Caco-2 (cell line): ENCODE data around the gene LIMA1. TPM values are rescaled to one million over a fixed set of nuclear protein-coding genes. Genes with fewer than 3 reads are reported as not detected.

ENCODE experiments used
- BruUV-seq: library from RNA; stranded (reverse); fragments of 400-500 nt; replicated peaks from 2 replicates; lab custom pipeline; 2021; lab: Mats Ljungman, UMichigan
- CTCF ChIA-PET: fragments of 300-600 bp; sonication (Branson Sonifier 250); formaldehyde crosslinking; loops from one replicate; lab custom pipeline; 2022; ENCODE audit warnings: antibody characterized with exemption; lab: Charles Lee
- POLR2A ChIA-PET: fragments of 300-600 bp; sonication (Branson Sonifier 250); formaldehyde crosslinking; loops from one replicate; lab custom pipeline; 2022; ENCODE audit warnings: antibody characterized with exemption; lab: Charles Lee
- DNase-seq, 2 experiments: peaks; one replicate each; pipeline versions ENCODE4 v3.0.0 to v3.0.0-alpha.2; 2020 to 2022
- H3K27me3 ChIP-seq: replicated peaks from 2 replicates; pipeline ENCODE4 v1.6.0; 2011; ENCODE audit warnings: low read length; ENCODE audit not compliant: control insufficient read depth, insufficient read depth
- H3K36me3 ChIP-seq: 2 replicates; pipeline ENCODE4 v1.5.1; 2011; ENCODE audit warnings: low read length; ENCODE audit not compliant: control insufficient read depth, insufficient read depth
- H3K4me1 ChIP-seq: fragments of 250-450 bp; sonication (Bioruptor Pico); 2 replicates; pipeline ENCODE4 v1.5.1; 2020; ENCODE audit warnings: mild to moderate bottlenecking
- H3K4me3 ChIP-seq: 2 replicates; pipeline ENCODE4 v1.5.1; 2011; ENCODE audit warnings: low read depth, mild to moderate bottlenecking, control low read depth, low read length
- H3K9me3 ChIP-seq: fragments of 250-450 bp; sonication (Bioruptor Pico); 2 replicates; pipeline ENCODE4 v1.5.1; 2020; ENCODE audit warnings: mild to moderate bottlenecking, moderate library complexity
- H3K27ac Mint-ChIP-seq: one replicate; pipeline ENCODE4 v1.8.0; 2022; ENCODE audit warnings: mixed read lengths; ENCODE audit not compliant: unreplicated experiment
- H3K27me3 Mint-ChIP-seq: one replicate; pipeline ENCODE4 v1.8.0; 2022; ENCODE audit warnings: mixed read lengths; ENCODE audit not compliant: insufficient read depth, unreplicated experiment
- H3K36me3 Mint-ChIP-seq: one replicate; pipeline ENCODE4 v1.8.0; 2022; ENCODE audit warnings: mild to moderate bottlenecking, mixed read lengths; ENCODE audit not compliant: insufficient read depth, unreplicated experiment
- H3K4me1 Mint-ChIP-seq: one replicate; pipeline ENCODE4 v1.8.0; 2022; ENCODE audit warnings: low read depth, mixed read lengths; ENCODE audit not compliant: unreplicated experiment
- H3K4me3 Mint-ChIP-seq: one replicate; pipeline ENCODE4 v1.8.0; 2022; ENCODE audit warnings: mild to moderate bottlenecking, moderate library complexity, mixed read lengths; ENCODE audit not compliant: unreplicated experiment
- H3K9me3 Mint-ChIP-seq: one replicate; pipeline ENCODE4 v1.8.0; 2022; ENCODE audit warnings: mixed read lengths; ENCODE audit not compliant: unreplicated experiment
- intact Hi-C: fragments of 100-400 bp; cut with micrococcal nuclease; formaldehyde crosslinking; loops from one replicate; pipeline ENCODE4 v1.10.0; 2022; ENCODE audit not compliant: unreplicated experiment
- total RNA-seq: library from RNA; stranded (reverse); gene quantifications from 2 replicates; pipeline ENCODE4 v1.2.3, GENCODE V29; 2022
- TF ChIP-seq, protein P1 (sequence below), 2 experiments: fragments of 200-600 bp in 1 of 2; IDR thresholded peaks; 1 replicate in 1 of 2; 2 replicates in 1 of 2; pipeline versions ENCODE4 v1.5.1 to v1.8.0; 2011 to 2022; ENCODE audit warnings: antibody characterized with exemption in 1 of 2, control low read depth in 1 of 2, inconsistent platforms in 1 of 2, low read depth in 1 of 2, low read length in 1 of 2, mild to moderate bottlenecking in 1 of 2, moderate library complexity in 1 of 2; ENCODE audit not compliant: insufficient read depth in 1 of 2, severe bottlenecking in 1 of 2, unreplicated experiment in 1 of 2

The LIMA1 gene
- total RNA-seq, 1 experiment from 2014 or later = 50.3 TPM

DNA sequence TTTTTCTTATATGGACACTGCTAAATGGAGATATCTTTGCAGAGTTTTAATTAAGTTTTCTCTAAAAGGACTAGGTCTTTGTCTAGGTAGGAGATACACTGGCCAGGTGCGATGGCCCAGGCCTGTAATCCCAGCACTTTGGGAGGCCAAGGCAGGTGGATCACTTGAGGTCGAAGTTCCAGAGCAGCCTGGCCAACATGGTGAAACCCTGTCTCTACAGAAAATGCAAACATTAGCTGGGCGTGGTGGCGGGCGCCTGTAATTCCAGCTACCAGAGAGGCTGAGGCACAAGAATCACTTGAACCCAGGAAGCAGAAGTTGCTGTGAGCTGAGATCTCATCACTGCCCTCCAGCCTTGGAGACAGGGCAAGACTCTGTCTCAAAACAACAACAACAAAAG is 99.1 kb downstream of the LIMA1 start:
- no peaks in the 10 kb centered on the region for H3K9me3 ChIP-seq
- Mint-ChIP-seq H3K4me1 (peaks cover 34% of the 10 kb centered on the region), H3K4me3 (no peak overlapping the region), H3K27me3 (no peaks in the 10 kb centered on the region), H3K9me3 (no peaks in the 10 kb centered on the region), H3K36me3 (peaks cover 34% of the 10 kb centered on the region), H3K27ac (no peak overlapping the region)
- no peaks in the 10 kb centered on the region for H3K36me3 ChIP-seq
- no TSS peak for BruUV-seq
- TF ChIP-seq, protein P1, sequence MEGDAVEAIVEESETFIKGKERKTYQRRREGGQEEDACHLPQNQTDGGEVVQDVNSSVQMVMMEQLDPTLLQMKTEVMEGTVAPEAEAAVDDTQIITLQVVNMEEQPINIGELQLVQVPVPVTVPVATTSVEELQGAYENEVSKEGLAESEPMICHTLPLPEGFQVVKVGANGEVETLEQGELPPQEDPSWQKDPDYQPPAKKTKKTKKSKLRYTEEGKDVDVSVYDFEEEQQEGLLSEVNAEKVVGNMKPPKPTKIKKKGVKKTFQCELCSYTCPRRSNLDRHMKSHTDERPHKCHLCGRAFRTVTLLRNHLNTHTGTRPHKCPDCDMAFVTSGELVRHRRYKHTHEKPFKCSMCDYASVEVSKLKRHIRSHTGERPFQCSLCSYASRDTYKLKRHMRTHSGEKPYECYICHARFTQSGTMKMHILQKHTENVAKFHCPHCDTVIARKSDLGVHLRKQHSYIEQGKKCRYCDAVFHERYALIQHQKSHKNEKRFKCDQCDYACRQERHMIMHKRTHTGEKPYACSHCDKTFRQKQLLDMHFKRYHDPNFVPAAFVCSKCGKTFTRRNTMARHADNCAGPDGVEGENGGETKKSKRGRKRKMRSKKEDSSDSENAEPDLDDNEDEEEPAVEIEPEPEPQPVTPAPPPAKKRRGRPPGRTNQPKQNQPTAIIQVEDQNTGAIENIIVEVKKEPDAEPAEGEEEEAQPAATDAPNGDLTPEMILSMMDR (IDR thresholded peaks at IDR 0.05; ENCODE audit: insufficient read depth in 1 of 2, low read depth in 1 of 2, low read length in 1 of 2, severe bottlenecking in 1 of 2, unreplicated experiment in 1 of 2) = no peak
- intact Hi-C loops = loop anchor here (5.0 kb wide), 1 partner anchor 218 kb away; the partner anchor contains the start of gene LARP4
- H3K4me3 ChIP-seq = no peak overlapping the region
- no peak for DNase-seq
- H3K27me3 ChIP-seq = no peaks in the 10 kb centered on the region
- CTCF ChIA-PET = interaction anchor here (0.6 kb wide), 1 partner anchor 887 kb away, joined by 3 read pairs; no protein-coding TSS in a partner anchor
- peaks cover 6% of the 10 kb centered on the region; the same call in 1 of the 2 replicates for H3K4me1 ChIP-seq
- POLR2A ChIA-PET = interaction anchor here (0.8 kb wide), 1 partner anchor 203 kb away, joined by 7 read pairs; no protein-coding TSS in a partner anchor

DNA sequence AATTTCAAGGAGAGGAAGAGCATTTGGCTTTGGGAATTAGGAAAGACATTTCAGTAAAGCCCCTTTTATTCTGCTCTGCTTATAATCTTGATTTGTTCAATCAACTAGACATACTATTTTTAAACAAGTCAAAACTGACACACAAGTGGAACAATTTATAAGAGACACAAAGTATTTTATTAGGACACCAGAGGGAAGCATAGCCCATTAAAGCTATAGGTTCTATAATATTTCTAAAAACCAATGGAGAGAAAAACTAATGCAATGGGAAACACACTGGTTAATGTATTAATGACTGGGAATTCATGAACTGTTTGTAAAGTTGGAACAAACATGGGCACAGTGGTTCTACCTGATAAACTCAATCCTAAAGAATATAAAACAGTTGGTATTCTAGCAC is 100.9 kb downstream of the LIMA1 start:
- ChIA-PET POLR2A (no interaction called here), CTCF (interaction anchor here (1.0 to 2.7 kb wide), 6 partner anchors 10 to 215 kb away, joined by 3 to 28 read pairs (median 5); partner anchors contain the start of genes LIMA1 and SMARCD1)

DNA sequence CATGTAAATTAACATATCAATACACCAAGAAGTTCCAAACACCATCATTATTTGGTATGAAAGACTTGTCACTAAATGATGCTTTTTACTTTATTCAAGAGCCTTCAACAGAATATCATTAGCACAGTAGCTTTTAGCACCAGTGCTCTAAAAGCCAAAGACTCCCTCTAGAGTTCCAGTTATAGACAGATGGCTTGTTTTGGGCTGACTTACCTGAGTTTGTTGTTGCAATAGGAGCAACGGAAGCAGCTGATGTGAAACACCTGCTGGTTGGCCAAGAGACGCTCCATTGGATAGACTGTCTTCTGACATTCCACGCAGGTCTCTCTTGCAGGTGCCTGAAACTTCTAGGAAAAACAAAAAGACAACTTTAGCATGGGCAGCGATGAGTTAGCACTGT is 101.6 kb downstream of the LIMA1 start:
- Mint-ChIP-seq H3K4me3 (no peak overlapping the region), H3K27ac (no peak overlapping the region), H3K36me3 (peaks cover 49% of the 10 kb centered on the region), H3K27me3 (no peaks in the 10 kb centered on the region), H3K4me1 (peaks cover 21% of the 10 kb centered on the region), H3K9me3 (no peaks in the 10 kb centered on the region)
- intact Hi-C loops = loop anchor here (1.0 to 5.0 kb wide), 2 partner anchors 133 to 221 kb away; partner anchors contain the start of gene LARP4
- BruUV-seq = no TSS peak
- no peaks in the 10 kb centered on the region for H3K27me3 ChIP-seq
- POLR2A ChIA-PET = interaction anchor here (0.5 kb wide), 1 partner anchor 535 kb away, joined by 3 read pairs; no protein-coding TSS in a partner anchor
- no peak overlapping the region for H3K4me3 ChIP-seq
- peaks cover 12% of the 10 kb centered on the region; the same call in 1 of the 2 replicates for H3K4me1 ChIP-seq
- H3K9me3 ChIP-seq = no peaks in the 10 kb centered on the region
- no peak for DNase-seq
- peaks cover 4% of the 10 kb centered on the region; the same call in 1 of the 2 replicates for H3K36me3 ChIP-seq
- TF ChIP-seq, protein P1 (IDR thresholded peaks at IDR 0.05; ENCODE audit: insufficient read depth in 1 of 2, low read depth in 1 of 2, low read length in 1 of 2, severe bottlenecking in 1 of 2, unreplicated experiment in 1 of 2) = peak in 1 of 2 experiments; percentile 7
- CTCF ChIA-PET = interaction anchor here (0.7 to 2.7 kb wide), 8 partner anchors 10 to 214 kb away, joined by 3 to 28 read pairs (median 6); partner anchors contain the start of genes CERS5, LIMA1 and SMARCD1

More for the DNA sequence above, 100.9 kb downstream of the LIMA1 start:
- H3K9me3 Mint-ChIP-seq = no peaks in the 10 kb centered on the region
- peak overlapping the region; percentile 39 for H3K27ac Mint-ChIP-seq
- H3K36me3 Mint-ChIP-seq = peaks cover 42% of the 10 kb centered on the region
- TF ChIP-seq, protein P1 (IDR thresholded peaks at IDR 0.05; ENCODE audit: insufficient read depth in 1 of 2, low read depth in 1 of 2, low read length in 1 of 2, severe bottlenecking in 1 of 2, unreplicated experiment in 1 of 2) = no peak
- Histone ChIP-seq H3K4me3 (no peak overlapping the region), H3K27me3 (no peaks in the 10 kb centered on the region), H3K36me3 (peaks cover 4% of the 10 kb centered on the region; the same call in 1 of the 2 replicates), H3K9me3 (no peaks in the 10 kb centered on the region), H3K4me1 (peaks cover 12% of the 10 kb centered on the region; the same call in 1 of the 2 replicates)
- DNase-seq = no peak
- H3K4me3 Mint-ChIP-seq = no peak overlapping the region
- H3K27me3 Mint-ChIP-seq = no peaks in the 10 kb centered on the region
- intact Hi-C loops = loop anchor here (1.0 to 5.0 kb wide), 2 partner anchors 132 to 220 kb away; partner anchors contain the start of gene LARP4
- no TSS peak for BruUV-seq
- peaks cover 22% of the 10 kb centered on the region for H3K4me1 Mint-ChIP-seq
